HUES48 (cell line): ENCODE measurements around the gene CNOT2.

Experiments used
- H3K27ac ChIP-seq: one replicate; pipeline ENCODE4 v1.7.0; 2013; ENCODE audit warnings: low read depth, low read length, inconsistent platforms
- H3K27me3 ChIP-seq: 2 replicates; pipeline ENCODE4 v1.6.1; 2013; ENCODE audit warnings: mild to moderate bottlenecking, low read length; ENCODE audit not compliant: control insufficient read depth, insufficient read depth
- H3K36me3 ChIP-seq: 2 replicates; pipeline ENCODE4 v1.6.1; 2013; ENCODE audit warnings: low read length; ENCODE audit not compliant: control insufficient read depth, insufficient read depth
- H3K4me1 ChIP-seq: 2 replicates; pipeline ENCODE4 v1.6.1; 2013; ENCODE audit warnings: mild to moderate bottlenecking, low read length; ENCODE audit not compliant: control insufficient read depth, insufficient read depth
- H3K4me3 ChIP-seq: 2 replicates; pipeline ENCODE4 v1.5.1; 2013; ENCODE audit warnings: mild to moderate bottlenecking, low read depth, low read length
- H3K9ac ChIP-seq: 2 replicates; pipeline ENCODE4 v1.6.1; 2013; ENCODE audit warnings: mild to moderate bottlenecking, low read depth, low read length, moderate library complexity
- H3K9me3 ChIP-seq: 2 replicates; pipeline ENCODE4 v1.6.1; 2013; ENCODE audit warnings: low read length; ENCODE audit not compliant: control insufficient read depth, insufficient read depth

CNOT2 gene

GRCh38 chr12:70306676-70307075 lies 63.4 kb downstream of the CNOT2 start:
- Histone ChIP-seq H3K36me3 (peaks cover 8% of the 10 kb centered on the region), H3K4me3 (no peak overlapping the region), H3K9ac (no peak overlapping the region), H3K4me1 (no peaks in the 10 kb centered on the region), H3K9me3 (no peaks in the 10 kb centered on the region), H3K27ac (no peak overlapping the region), H3K27me3 (no peaks in the 10 kb centered on the region)

GRCh38 chr12:70307868-70308267 lies 64.6 kb downstream of the CNOT2 start:
- H3K9me3 ChIP-seq = no peaks in the 10 kb centered on the region
- no peak overlapping the region for H3K4me3 ChIP-seq
- H3K36me3 ChIP-seq = peaks cover 17% of the 10 kb centered on the region
- H3K9ac ChIP-seq = no peak overlapping the region
- H3K27me3 ChIP-seq = no peaks in the 10 kb centered on the region
- no peaks in the 10 kb centered on the region for H3K4me1 ChIP-seq
- H3K27ac ChIP-seq = no peak overlapping the region

GRCh38 chr12:70309348-70309747 lies 66.1 kb downstream of the CNOT2 start:
- Histone ChIP-seq H3K9ac (no peak overlapping the region), H3K9me3 (no peaks in the 10 kb centered on the region), H3K4me1 (no peaks in the 10 kb centered on the region), H3K27me3 (no peaks in the 10 kb centered on the region), H3K27ac (no peak overlapping the region), H3K4me3 (no peak overlapping the region), H3K36me3 (peaks cover 21% of the 10 kb centered on the region)

GRCh38 chr12:70314145-70314544 lies 70.9 kb downstream of the CNOT2 start:
- Histone ChIP-seq H3K4me1 (no peaks in the 10 kb centered on the region), H3K9me3 (no peaks in the 10 kb centered on the region), H3K9ac (no peak overlapping the region), H3K4me3 (no peak overlapping the region), H3K36me3 (peaks cover 24% of the 10 kb centered on the region), H3K27ac (no peak overlapping the region), H3K27me3 (no peaks in the 10 kb centered on the region)

GRCh38 chr12:70317781-70318180 lies 74.5 kb downstream of the CNOT2 start:
- Histone ChIP-seq H3K9me3 (no peaks in the 10 kb centered on the region), H3K4me3 (no peak overlapping the region), H3K36me3 (peaks cover 13% of the 10 kb centered on the region), H3K4me1 (no peaks in the 10 kb centered on the region), H3K27me3 (no peaks in the 10 kb centered on the region), H3K27ac (no peak overlapping the region), H3K9ac (no peak overlapping the region)

GRCh38 chr12:70319605-70320004 lies 76.4 kb downstream of the CNOT2 start:
- Histone ChIP-seq H3K9ac (no peak overlapping the region), H3K9me3 (no peaks in the 10 kb centered on the region), H3K27ac (no peak overlapping the region), H3K4me3 (no peak overlapping the region), H3K36me3 (peaks cover 12% of the 10 kb centered on the region), H3K4me1 (no peaks in the 10 kb centered on the region), H3K27me3 (no peaks in the 10 kb centered on the region)

GRCh38 chr12:70321191-70321590 lies 78.0 kb downstream of the CNOT2 start:
- no peak overlapping the region for H3K4me3 ChIP-seq
- H3K4me1 ChIP-seq = no peaks in the 10 kb centered on the region
- no peaks in the 10 kb centered on the region for H3K27me3 ChIP-seq
- peaks cover 12% of the 10 kb centered on the region for H3K36me3 ChIP-seq
- no peaks in the 10 kb centered on the region for H3K9me3 ChIP-seq
- H3K27ac ChIP-seq = no peak overlapping the region
- H3K9ac ChIP-seq = no peak overlapping the region

- H3K27me3 ChIP-seq = no peaks in the 10 kb centered on the region
- no peak overlapping the region for H3K4me3 ChIP-seq
- H3K9me3 ChIP-seq = no peaks in the 10 kb centered on the region
- no peak overlapping the region for H3K9ac ChIP-seq
- H3K4me1 ChIP-seq = peaks cover 30% of the 10 kb centered on the region
- peaks cover 4% of the 10 kb centered on the region; the same call in 1 of the 2 replicates for H3K36me3 ChIP-seq
- H3K27ac ChIP-seq = no peak overlapping the region
These were observed 84.3 kb downstream of the CNOT2 start for GRCh38 chr12:70327541-70327940.

GRCh38 chr12:70329728-70330127 lies 86.5 kb downstream of the CNOT2 start:
- Histone ChIP-seq H3K36me3 (no peaks in the 10 kb centered on the region), H3K4me1 (peaks cover 47% of the 10 kb centered on the region), H3K9ac (no peak overlapping the region), H3K27ac (no peak overlapping the region), H3K4me3 (no peak overlapping the region), H3K9me3 (no peaks in the 10 kb centered on the region), H3K27me3 (no peaks in the 10 kb centered on the region)

- H3K9ac ChIP-seq = no peak overlapping the region
- no peak overlapping the region for H3K4me3 ChIP-seq
- peaks cover 1% of the 10 kb centered on the region; the same call in 1 of the 2 replicates for H3K36me3 ChIP-seq
- no peaks in the 10 kb centered on the region for H3K9me3 ChIP-seq
- no peak overlapping the region for H3K27ac ChIP-seq
- no peaks in the 10 kb centered on the region for H3K27me3 ChIP-seq
- H3K4me1 ChIP-seq = peaks cover 52% of the 10 kb centered on the region
These were observed 86.9 kb downstream of the CNOT2 start for GRCh38 chr12:70330158-70330557.

- Histone ChIP-seq H3K27ac (no peak overlapping the region), H3K4me1 (peaks cover 54% of the 10 kb centered on the region), H3K36me3 (peaks cover 22% of the 10 kb centered on the region), H3K9me3 (no peaks in the 10 kb centered on the region), H3K4me3 (no peak overlapping the region), H3K27me3 (no peaks in the 10 kb centered on the region), H3K9ac (no peak overlapping the region)
These were observed 89.0 kb downstream of the CNOT2 start for GRCh38 chr12:70332236-70332635.

- H3K9me3 ChIP-seq = no peaks in the 10 kb centered on the region
- no peak overlapping the region for H3K27ac ChIP-seq
- H3K4me1 ChIP-seq = peaks cover 46% of the 10 kb centered on the region
- H3K36me3 ChIP-seq = peaks cover 47% of the 10 kb centered on the region
- no peaks in the 10 kb centered on the region for H3K27me3 ChIP-seq
- H3K9ac ChIP-seq = no peak overlapping the region
- H3K4me3 ChIP-seq = no peak overlapping the region; the same call in 1 of the 2 replicates
These were observed 91.5 kb downstream of the CNOT2 start for GRCh38 chr12:70334742-70335141.
